ENCODE results near the gene PRKAG2. TPM values are rescaled to one million over a fixed set of nuclear protein-coding genes. Genes with fewer than 3 reads are reported as not detected.

Gene PRKAG2
- total and polyA plus RNA-seq, 4 donors: 17.5 to 33.3 (median 23.9) TPM

- H3K4me1 ChIP-seq (ENCODE audit: control insufficient read depth in 5 of 5, insufficient read depth in 5 of 5, low read length in 5 of 5): peaks cover 0 to 15% (median 0%) of the 10 kb centered on the region in 5 donors
- H3K9ac ChIP-seq (ENCODE audit: insufficient read depth in 1 of 2, low read length in 2 of 2): no peak overlapping the region
- TF ChIP-seq, protein P1, sequence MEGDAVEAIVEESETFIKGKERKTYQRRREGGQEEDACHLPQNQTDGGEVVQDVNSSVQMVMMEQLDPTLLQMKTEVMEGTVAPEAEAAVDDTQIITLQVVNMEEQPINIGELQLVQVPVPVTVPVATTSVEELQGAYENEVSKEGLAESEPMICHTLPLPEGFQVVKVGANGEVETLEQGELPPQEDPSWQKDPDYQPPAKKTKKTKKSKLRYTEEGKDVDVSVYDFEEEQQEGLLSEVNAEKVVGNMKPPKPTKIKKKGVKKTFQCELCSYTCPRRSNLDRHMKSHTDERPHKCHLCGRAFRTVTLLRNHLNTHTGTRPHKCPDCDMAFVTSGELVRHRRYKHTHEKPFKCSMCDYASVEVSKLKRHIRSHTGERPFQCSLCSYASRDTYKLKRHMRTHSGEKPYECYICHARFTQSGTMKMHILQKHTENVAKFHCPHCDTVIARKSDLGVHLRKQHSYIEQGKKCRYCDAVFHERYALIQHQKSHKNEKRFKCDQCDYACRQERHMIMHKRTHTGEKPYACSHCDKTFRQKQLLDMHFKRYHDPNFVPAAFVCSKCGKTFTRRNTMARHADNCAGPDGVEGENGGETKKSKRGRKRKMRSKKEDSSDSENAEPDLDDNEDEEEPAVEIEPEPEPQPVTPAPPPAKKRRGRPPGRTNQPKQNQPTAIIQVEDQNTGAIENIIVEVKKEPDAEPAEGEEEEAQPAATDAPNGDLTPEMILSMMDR (IDR thresholded peaks at IDR 0.05; ENCODE audit: control extremely low read depth, extremely low read depth): no peak
- 87 to 94% methylated on average over 11 of the region's 11 CpGs for WGBS, 2 donors
- DNase-seq: no peak
- ATAC-seq (ENCODE audit: insufficient read depth, low FRiP score): no peak
- H3K27me3 ChIP-seq (ENCODE audit: control insufficient read depth in 3 of 3, insufficient read depth in 3 of 3, low read length in 2 of 3): no peaks in the 10 kb centered on the region
- H3K36me3 ChIP-seq (ENCODE audit: control insufficient read depth in 4 of 4, insufficient read depth in 4 of 4, low read length in 4 of 4): peaks cover 0 to 4% (median 0%) of the 10 kb centered on the region in 4 donors
- no peak overlapping the region for H3K4me3 ChIP-seq
- H3K27ac ChIP-seq (ENCODE audit: low read depth in 1 of 2, low read length in 1 of 2): no peak overlapping the region
- no peaks in the 10 kb centered on the region for H3K9me3 ChIP-seq (ENCODE audit: control insufficient read depth in 4 of 4, insufficient read depth in 3 of 4, low read length in 3 of 4)
These were observed 87.5 kb downstream of the PRKAG2 start for GRCh38 chr7:151789380-151789947.

DNA sequence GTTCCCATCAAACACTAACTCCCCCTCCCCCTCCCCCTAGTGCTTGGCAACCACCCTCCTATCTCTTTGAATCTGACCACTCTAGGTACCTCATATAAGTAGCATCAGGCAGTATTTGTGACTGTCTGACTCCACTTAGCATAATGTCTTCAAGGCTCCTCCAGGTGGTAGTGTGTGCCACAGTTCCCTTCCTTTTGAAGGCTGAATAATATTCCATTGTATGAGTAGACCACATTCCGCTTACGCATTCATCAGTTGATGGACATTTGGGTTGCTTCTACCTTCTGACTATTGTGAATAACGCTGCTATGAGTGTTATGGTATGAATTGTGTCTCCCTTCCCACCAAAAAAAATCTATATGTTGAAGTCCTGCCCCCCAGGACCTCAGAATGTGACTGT, 89.6 kb downstream of the PRKAG2 start:
- peaks cover 0 to 4% (median 0%) of the 10 kb centered on the region in 4 donors for H3K36me3 ChIP-seq (ENCODE audit: control insufficient read depth in 4 of 4, insufficient read depth in 4 of 4, low read length in 4 of 4)
- no peak overlapping the region for H3K4me3 ChIP-seq
- peaks cover 0 to 9% (median 4%) of the 10 kb centered on the region in 5 donors for H3K4me1 ChIP-seq (ENCODE audit: control insufficient read depth in 5 of 5, insufficient read depth in 5 of 5, low read length in 5 of 5)
- no peaks in the 10 kb centered on the region for H3K27me3 ChIP-seq (ENCODE audit: control insufficient read depth in 3 of 3, insufficient read depth in 3 of 3, low read length in 2 of 3)
- no peak overlapping the region for H3K9ac ChIP-seq (ENCODE audit: insufficient read depth in 1 of 2, low read length in 2 of 2)
- ATAC-seq (ENCODE audit: insufficient read depth, low FRiP score) (no peak), DNase-seq (no peak)
- TF ChIP-seq, protein P1 (IDR thresholded peaks at IDR 0.05; ENCODE audit: control extremely low read depth, extremely low read depth): no peak
- no peaks in the 10 kb centered on the region for H3K9me3 ChIP-seq (ENCODE audit: control insufficient read depth in 4 of 4, insufficient read depth in 3 of 4, low read length in 3 of 4)
- 98 to 99% methylated on average over 3 of the region's 3 CpGs for WGBS, 2 donors
- no peak overlapping the region for H3K27ac ChIP-seq (ENCODE audit: low read depth in 1 of 2, low read length in 1 of 2)

DNA sequence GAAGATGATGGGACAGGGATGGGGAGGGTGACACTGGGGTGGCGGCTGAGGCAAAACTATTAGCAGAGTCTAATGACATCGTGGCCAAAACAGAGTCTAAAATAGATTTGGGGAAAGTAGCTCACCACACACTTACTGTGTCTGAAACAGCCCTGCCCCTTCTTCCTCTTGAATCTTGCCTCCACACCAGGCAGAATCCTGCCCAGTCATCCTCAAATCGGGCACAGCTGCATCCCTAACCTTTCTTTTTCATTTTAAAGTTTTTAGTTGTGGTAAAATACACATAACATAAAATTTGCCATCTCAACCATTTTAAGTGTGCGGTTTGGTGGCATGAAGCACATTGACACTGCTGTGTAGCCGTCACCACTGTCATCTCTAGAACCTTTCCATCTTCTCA, 90.0 kb downstream of the PRKAG2 start:
- H3K4me1 ChIP-seq (ENCODE audit: control insufficient read depth in 5 of 5, insufficient read depth in 5 of 5, low read length in 5 of 5): peaks cover 0 to 9% (median 4%) of the 10 kb centered on the region in 5 donors
- H3K9ac ChIP-seq (ENCODE audit: insufficient read depth in 1 of 2, low read length in 2 of 2): no peak overlapping the region
- H3K4me3 ChIP-seq: no peak overlapping the region
- DNase-seq: no peak
- 54 to 67% methylated on average over 5 of the region's 5 CpGs for WGBS, 2 donors
- no peak for ATAC-seq (ENCODE audit: insufficient read depth, low FRiP score)
- peaks cover 0 to 4% (median 0%) of the 10 kb centered on the region in 4 donors for H3K36me3 ChIP-seq (ENCODE audit: control insufficient read depth in 4 of 4, insufficient read depth in 4 of 4, low read length in 4 of 4)
- no peaks in the 10 kb centered on the region for H3K27me3 ChIP-seq (ENCODE audit: control insufficient read depth in 3 of 3, insufficient read depth in 3 of 3, low read length in 2 of 3)
- H3K9me3 ChIP-seq (ENCODE audit: control insufficient read depth in 4 of 4, insufficient read depth in 3 of 4, low read length in 3 of 4): no peaks in the 10 kb centered on the region
- TF ChIP-seq, protein P1 (IDR thresholded peaks at IDR 0.05; ENCODE audit: control extremely low read depth, extremely low read depth): no peak
- H3K27ac ChIP-seq (ENCODE audit: low read depth in 1 of 2, low read length in 1 of 2): no peak overlapping the region

DNA sequence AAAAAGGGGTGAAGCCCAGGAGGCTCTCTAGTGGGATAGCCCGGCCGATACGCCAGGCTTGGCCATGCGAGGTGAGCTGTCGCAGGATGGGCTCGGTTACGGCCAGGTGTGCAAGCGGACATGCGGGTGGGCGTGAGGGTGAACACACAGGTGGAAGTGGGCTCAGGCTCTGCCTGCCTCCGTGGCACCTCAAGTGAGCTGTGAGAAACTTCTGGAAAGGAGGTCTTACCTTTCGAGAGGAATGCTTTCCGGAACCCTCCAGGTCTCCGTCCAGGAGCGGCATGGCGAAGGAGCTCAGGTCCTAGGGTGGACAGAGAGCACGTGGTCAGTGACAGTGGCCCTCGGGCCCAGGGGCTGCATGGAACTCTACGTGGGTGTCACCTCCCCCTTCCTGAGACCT, 90.7 kb downstream of the PRKAG2 start:
- H3K27ac ChIP-seq (ENCODE audit: low read depth in 1 of 2, low read length in 1 of 2): no peak overlapping the region
- WGBS, 2 donors: 95 to 96% methylated on average over 19 of the region's 19 CpGs
- H3K27me3 ChIP-seq (ENCODE audit: control insufficient read depth in 3 of 3, insufficient read depth in 3 of 3, low read length in 2 of 3): no peaks in the 10 kb centered on the region
- H3K36me3 ChIP-seq (ENCODE audit: control insufficient read depth in 4 of 4, insufficient read depth in 4 of 4, low read length in 4 of 4): peaks cover 0 to 4% (median 0%) of the 10 kb centered on the region in 4 donors
- H3K4me1 ChIP-seq (ENCODE audit: control insufficient read depth in 5 of 5, insufficient read depth in 5 of 5, low read length in 5 of 5): peaks cover 0 to 9% (median 4%) of the 10 kb centered on the region in 5 donors
- H3K4me3 ChIP-seq: no peak overlapping the region
- no peak overlapping the region for H3K9ac ChIP-seq (ENCODE audit: insufficient read depth in 1 of 2, low read length in 2 of 2)
- no peaks in the 10 kb centered on the region for H3K9me3 ChIP-seq (ENCODE audit: control insufficient read depth in 4 of 4, insufficient read depth in 3 of 4, low read length in 3 of 4)
- TF ChIP-seq, protein P1 (IDR thresholded peaks at IDR 0.05; ENCODE audit: control extremely low read depth, extremely low read depth): no peak
- ATAC-seq (ENCODE audit: insufficient read depth, low FRiP score) (no peak), DNase-seq (no peak)
